OCI-LY7 (cell line): Measurements from ENCODE around the gene DNMT1. TPM values are rescaled to one million over a fixed set of nuclear protein-coding genes. Genes with fewer than 3 reads are reported as not detected.
A peak's percentile ranks its signal among the peaks of the same experiment; 100 is the strongest.

Source experiments
- BruUV-seq: library from RNA; stranded (reverse); fragments of 400-500 nt; replicated peaks from 2 replicates; lab custom pipeline; 2021; lab: Mats Ljungman, UMichigan
- CTCF ChIA-PET: fragments of 300-600 bp; sonication (Branson Sonifier 250); formaldehyde crosslinking; loops from one replicate; lab custom pipeline; 2022; ENCODE audit warnings: antibody characterized with exemption; ENCODE audit not compliant: unreplicated experiment; lab: Charles Lee
- POLR2A ChIA-PET: fragments of 300-600 bp; sonication (Branson Sonifier 250); formaldehyde crosslinking; loops from one replicate; lab custom pipeline; 2022; ENCODE audit warnings: antibody characterized with exemption; lab: Charles Lee
- DNase-seq: peaks from one replicate; pipeline ENCODE4 v3.0.0-alpha.2; 2015; ENCODE audit warnings: low spot score
- H2AFZ ChIP-seq: fragments of 200-600 bp; sonication (generic), shearing (Covaris generic); 2 replicates; pipeline ENCODE4 v1.6.1; 2014; ENCODE audit warnings: mild to moderate bottlenecking, antibody characterized with exemption, low read length, moderate library complexity
- H3K27ac ChIP-seq: fragments of 200-600 bp; sonication (generic); 2 replicates; pipeline ENCODE4 v1.5.1; 2014; ENCODE audit warnings: mixed run types, low read depth, mild to moderate bottlenecking, moderate library complexity, low read length, inconsistent platforms; ENCODE audit not compliant: poor library complexity, severe bottlenecking
- H3K36me3 ChIP-seq: fragments of 200-600 bp; sonication (generic); 2 replicates; pipeline ENCODE4 v1.6.1; 2014; ENCODE audit warnings: mild to moderate bottlenecking, antibody characterized with exemption, low read length, moderate library complexity, mixed read lengths; ENCODE audit not compliant: insufficient read depth
- H3K4me1 ChIP-seq: fragments of 200-600 bp; sonication (generic); 2 replicates; pipeline ENCODE4 v1.5.1; 2014; ENCODE audit warnings: mild to moderate bottlenecking, low read length; ENCODE audit not compliant: insufficient read depth, poor library complexity, severe bottlenecking
- H3K4me2 ChIP-seq: fragments of 200-600 bp; sonication (generic); 2 replicates; pipeline ENCODE4 v1.6.1; 2014; ENCODE audit warnings: mild to moderate bottlenecking, low read length
- H3K4me3 ChIP-seq: fragments of 200-600 bp; sonication (generic); 2 replicates; pipeline ENCODE4 v1.5.1; 2014; ENCODE audit warnings: mild to moderate bottlenecking, low read depth, low read length; ENCODE audit not compliant: poor library complexity, severe bottlenecking
- H3K79me2 ChIP-seq: fragments of 200-600 bp; sonication (generic); 2 replicates; pipeline ENCODE4 v1.6.1; 2016; ENCODE audit warnings: low read depth, mild to moderate bottlenecking, low read length, moderate library complexity, mixed read lengths; ENCODE audit not compliant: insufficient read depth
- H3K9me2 ChIP-seq: fragments of 200-600 bp; sonication (generic); 2 replicates; pipeline ENCODE4 v1.6.1; 2016; ENCODE audit warnings: mild to moderate bottlenecking, low read length, mixed read lengths; ENCODE audit not compliant: insufficient read depth
- H3K9me3 ChIP-seq: fragments of 200-600 bp; sonication (generic); 2 replicates; pipeline ENCODE4 v1.6.1; 2014; ENCODE audit warnings: mild to moderate bottlenecking, mixed run types, low read length, mixed read lengths
- H4K20me1 ChIP-seq: fragments of 200-600 bp; sonication (generic); 2 replicates; pipeline ENCODE4 v1.6.1; 2014; ENCODE audit warnings: mild to moderate bottlenecking, antibody characterized with exemption, low read length, moderate library complexity, mixed read lengths; ENCODE audit not compliant: insufficient read depth
- CTCF ChIP-seq: fragments of 200-600 bp; sonication (generic); conservative IDR thresholded peaks from 2 replicates; pipeline ENCODE4 v1.5.1; 2014; ENCODE audit warnings: mild to moderate bottlenecking, antibody characterized with exemption, low read length, moderate library complexity, mixed read lengths
- EZH2phosphoT487 ChIP-seq: fragments of 200-600 bp; sonication (generic); IDR thresholded peaks from 2 replicates; pipeline ENCODE4 v1.6.1; 2018; ENCODE audit warnings: low read depth, borderline replicate concordance, mild to moderate bottlenecking, mixed run types, antibody characterized with exemption, low read length, moderate library complexity, mixed read lengths
- intact Hi-C: fragments of 100-400 bp; cut with micrococcal nuclease; formaldehyde crosslinking; loops from one replicate; pipeline ENCODE4 v1.10.0; 2022; ENCODE audit not compliant: unreplicated experiment
- total RNA-seq, 2 experiments: library from RNA; depleted of rRNA in 1 of 2; stranded (reverse); fragments of >200 nt in 1 of 2; shearing (Covaris generic) in 1 of 2; gene quantifications; 2 replicates each; pipeline ENCODE4 v1.2.3, GENCODE V29; 2014 to 2022

The DNMT1 gene
- total RNA-seq, 2 experiments from 2014 or later, result 329 to 680 TPM

GRCh38 chr19:10086591-10087192, 108.1 kb downstream of the DNMT1 start:
- ChIA-PET POLR2A (no interaction called here), CTCF (no interaction called here)
- TF ChIP-seq CTCF, result no peak
- TF ChIP-seq EZH2phosphoT487, result no peak
- intact Hi-C loops, result no loop called here
- Histone ChIP-seq H4K20me1 (no peaks in the 10 kb centered on the region), H3K36me3 (no peaks in the 10 kb centered on the region), H3K27ac (no peak overlapping the region), H3K4me1 (peaks cover 12% of the 10 kb centered on the region), H3K4me2 (peak overlapping the region; percentile 97), H3K9me3 (no peaks in the 10 kb centered on the region), H2AFZ (peak overlapping the region; percentile 88), H3K4me3 (peak overlapping the region; percentile 99), H3K79me2 (peaks cover 5% of the 10 kb centered on the region; the same call in 1 of the 2 replicates), H3K9me2 (no peaks in the 10 kb centered on the region)
- BruUV-seq, result no TSS peak
- DNase-seq, result no peak

- Histone ChIP-seq H3K4me2 (peak within 1 kb of the TSS; percentile 97), H3K9me2 (no peaks in the 10 kb centered on the region), H3K9me3 (no peaks in the 10 kb centered on the region), H3K4me1 (peaks cover 5% of the 10 kb centered on the region), H4K20me1 (no peaks in the 10 kb centered on the region), H3K36me3 (no peaks in the 10 kb centered on the region), H3K79me2 (peaks cover 5% of the 10 kb centered on the region; the same call in 1 of the 2 replicates), H3K4me3 (peak within 1 kb of the TSS; percentile 99), H3K27ac (no peak within 1 kb of the TSS), H2AFZ (peak within 1 kb of the TSS; percentile 88)
- peak; percentile 81 for DNase-seq
- TF ChIP-seq CTCF (no peak), EZH2phosphoT487 (no peak)
- intact Hi-C loops, result no loop called here
- ChIA-PET POLR2A (no interaction called here), CTCF (no interaction called here)
- BruUV-seq, result no TSS peak
Observed at GRCh38 chr19:10085641-10086590, 108.8 kb downstream of the DNMT1 start, which contains the start of gene SHFL. Gene SHFL, plus strand, starts transcription at chr19:10086317. Its CDS starts 111 bp downstream, at chr19:10086428.
